ENCODE measurements around the gene TKT.

TKT gene

DNA sequence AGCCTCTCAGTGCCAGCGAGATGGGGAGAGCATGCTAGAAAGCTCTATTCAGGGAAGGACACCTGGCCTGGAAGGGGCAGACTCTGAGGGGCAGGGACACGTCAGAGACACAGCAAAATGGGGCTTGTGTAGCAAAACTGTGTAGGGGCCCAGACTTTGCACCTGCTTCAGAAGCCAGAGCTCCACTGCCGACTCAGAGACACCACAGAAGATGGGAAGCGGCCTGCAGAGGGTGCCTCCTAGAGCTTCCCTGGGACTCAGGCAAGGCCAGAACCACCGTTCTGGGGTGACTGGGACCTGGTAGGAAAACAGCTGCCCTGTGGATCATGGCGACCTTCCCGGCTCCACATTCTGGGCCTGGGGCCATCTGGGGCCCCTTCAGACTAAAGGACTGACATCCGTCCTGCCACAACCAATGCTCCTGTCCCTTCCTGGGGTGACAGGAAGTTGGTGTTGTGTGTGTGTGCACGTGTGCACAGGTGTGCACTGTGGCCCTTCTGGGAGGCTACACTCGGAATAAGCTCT, 17.4 kb upstream of the TKT start:
- H3K27ac ChIP-seq: no peak overlapping the region

DNA sequence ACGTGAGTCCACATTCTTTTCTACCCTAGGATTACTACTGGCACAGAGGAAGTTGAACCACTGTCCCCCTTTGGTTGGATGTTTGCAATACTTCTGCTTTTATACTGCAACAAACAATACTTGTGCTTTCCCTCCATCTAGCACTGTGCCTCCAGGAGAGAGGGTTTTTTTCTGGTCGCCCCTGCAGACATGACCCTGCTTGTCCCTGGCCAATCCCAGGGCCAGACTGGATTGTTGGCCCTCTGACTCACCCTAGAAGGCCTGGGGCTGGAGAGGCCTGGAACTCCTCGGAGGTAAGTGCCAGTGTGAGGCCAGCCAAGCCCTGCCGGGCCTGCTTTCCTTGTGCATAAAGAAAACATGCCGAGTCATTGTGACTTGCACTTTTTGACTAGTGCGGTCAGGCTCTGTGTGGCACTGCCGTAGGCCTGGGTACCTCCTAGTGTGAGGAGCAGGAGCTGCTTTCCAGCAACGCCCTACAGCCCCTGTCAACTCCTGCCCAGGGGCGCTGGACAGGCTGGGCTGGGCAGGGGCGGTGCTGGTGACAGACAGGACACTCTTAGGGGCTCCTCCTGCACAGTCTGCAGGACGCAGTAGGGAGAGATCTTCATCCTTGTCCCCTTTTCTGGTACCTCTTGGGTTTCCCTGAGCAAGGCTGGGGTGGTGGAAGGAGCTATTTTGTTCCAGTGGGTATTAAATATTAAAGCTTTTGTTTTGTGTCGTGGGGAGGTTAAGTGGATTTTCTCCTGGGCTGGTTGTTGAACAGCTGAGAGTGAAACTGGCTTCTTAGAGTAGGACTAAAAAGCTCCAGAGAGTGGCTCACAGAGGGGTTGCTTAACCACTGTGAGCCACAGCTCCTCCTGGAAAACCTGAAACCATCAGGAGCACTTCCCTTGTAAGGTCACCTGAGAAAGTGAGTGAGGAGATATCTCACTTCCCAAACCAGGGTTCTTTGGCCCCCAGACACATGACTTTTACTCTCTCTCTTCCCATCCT, 14.4 kb upstream of the TKT start:
- H3K27ac ChIP-seq: peak overlapping the region; percentile 81
- TF ChIP-seq ZFX (IDR thresholded peaks at IDR 0.05): peak; percentile 76
- TF ChIP-seq, protein P1, sequence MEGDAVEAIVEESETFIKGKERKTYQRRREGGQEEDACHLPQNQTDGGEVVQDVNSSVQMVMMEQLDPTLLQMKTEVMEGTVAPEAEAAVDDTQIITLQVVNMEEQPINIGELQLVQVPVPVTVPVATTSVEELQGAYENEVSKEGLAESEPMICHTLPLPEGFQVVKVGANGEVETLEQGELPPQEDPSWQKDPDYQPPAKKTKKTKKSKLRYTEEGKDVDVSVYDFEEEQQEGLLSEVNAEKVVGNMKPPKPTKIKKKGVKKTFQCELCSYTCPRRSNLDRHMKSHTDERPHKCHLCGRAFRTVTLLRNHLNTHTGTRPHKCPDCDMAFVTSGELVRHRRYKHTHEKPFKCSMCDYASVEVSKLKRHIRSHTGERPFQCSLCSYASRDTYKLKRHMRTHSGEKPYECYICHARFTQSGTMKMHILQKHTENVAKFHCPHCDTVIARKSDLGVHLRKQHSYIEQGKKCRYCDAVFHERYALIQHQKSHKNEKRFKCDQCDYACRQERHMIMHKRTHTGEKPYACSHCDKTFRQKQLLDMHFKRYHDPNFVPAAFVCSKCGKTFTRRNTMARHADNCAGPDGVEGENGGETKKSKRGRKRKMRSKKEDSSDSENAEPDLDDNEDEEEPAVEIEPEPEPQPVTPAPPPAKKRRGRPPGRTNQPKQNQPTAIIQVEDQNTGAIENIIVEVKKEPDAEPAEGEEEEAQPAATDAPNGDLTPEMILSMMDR (conservative IDR thresholded peaks at IDR 0.05): no peak

More for the DNA sequence above, 17.4 kb upstream of the TKT start:
- no peak for TF ChIP-seq ZFX (IDR thresholded peaks at IDR 0.05)
- TF ChIP-seq, protein P1 (conservative IDR thresholded peaks at IDR 0.05): no peak

DNA sequence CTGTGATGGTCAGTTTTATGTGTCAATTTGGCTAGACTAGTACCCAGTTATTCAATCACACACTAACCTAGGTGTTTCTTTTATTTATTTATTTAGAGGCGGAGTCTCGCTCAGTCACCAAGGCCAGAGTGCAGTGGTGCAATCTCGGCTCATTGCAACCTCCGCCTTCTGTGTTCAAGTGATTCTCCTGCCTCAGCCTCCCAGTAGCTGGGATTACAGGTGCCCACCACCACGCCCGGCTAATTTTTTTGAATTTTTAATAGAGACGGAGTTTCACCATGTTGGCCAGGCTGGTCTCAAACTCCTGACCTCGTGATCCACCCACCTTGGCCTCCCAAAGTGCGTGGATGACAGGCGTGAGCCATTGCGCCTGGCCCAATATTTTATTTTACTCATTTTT, 13.4 kb upstream of the TKT start:
- peak overlapping the region; percentile 81 for H3K27ac ChIP-seq

DNA sequence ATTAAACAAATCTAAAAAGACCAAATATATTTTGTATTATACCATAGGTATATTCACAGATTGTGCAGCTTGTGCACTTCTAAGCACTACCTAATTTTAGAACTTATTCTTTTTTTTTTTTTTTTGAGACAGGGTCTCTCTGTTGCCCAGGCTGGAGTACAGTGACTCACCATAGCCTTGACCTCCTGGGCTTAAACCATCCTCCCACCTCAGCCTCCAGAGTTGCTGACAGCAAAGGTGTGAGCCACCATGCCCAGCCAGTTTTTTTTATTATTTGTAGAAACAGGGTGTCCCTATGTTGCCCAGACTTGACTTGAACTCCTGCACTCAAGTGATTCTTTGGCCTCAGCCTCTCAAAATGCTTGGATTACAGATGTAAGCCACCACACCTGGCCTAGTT, 11.9 kb upstream of the TKT start:
- H3K27ac ChIP-seq: no peak overlapping the region
- TF ChIP-seq, protein P1 (conservative IDR thresholded peaks at IDR 0.05): no peak
- no peak for TF ChIP-seq ZFX (IDR thresholded peaks at IDR 0.05)

DNA sequence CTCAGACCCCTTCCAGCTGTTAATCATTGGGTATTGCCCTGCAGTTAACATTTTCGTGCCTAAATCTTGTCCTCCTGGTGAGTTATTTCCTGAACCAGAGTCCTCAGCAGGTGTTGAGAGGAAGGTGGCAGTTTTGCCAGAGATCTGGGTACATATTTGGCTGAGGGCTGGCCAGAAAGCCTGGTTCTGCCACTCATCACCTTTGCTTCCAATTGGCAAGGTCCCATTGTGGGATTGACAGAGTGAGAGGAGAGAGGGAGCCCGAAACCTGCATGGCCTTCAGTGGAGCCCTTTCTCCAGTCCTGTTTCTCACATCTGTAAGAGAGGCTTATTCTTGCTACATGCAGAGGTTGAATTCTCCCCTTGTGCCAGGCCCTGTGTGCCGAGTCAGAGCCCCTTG, 8.9 kb upstream of the TKT start:
- peak overlapping the region; percentile 39 for H3K27ac ChIP-seq
- TF ChIP-seq ZFX (IDR thresholded peaks at IDR 0.05): no peak
- TF ChIP-seq, protein P1 (conservative IDR thresholded peaks at IDR 0.05): no peak

DNA sequence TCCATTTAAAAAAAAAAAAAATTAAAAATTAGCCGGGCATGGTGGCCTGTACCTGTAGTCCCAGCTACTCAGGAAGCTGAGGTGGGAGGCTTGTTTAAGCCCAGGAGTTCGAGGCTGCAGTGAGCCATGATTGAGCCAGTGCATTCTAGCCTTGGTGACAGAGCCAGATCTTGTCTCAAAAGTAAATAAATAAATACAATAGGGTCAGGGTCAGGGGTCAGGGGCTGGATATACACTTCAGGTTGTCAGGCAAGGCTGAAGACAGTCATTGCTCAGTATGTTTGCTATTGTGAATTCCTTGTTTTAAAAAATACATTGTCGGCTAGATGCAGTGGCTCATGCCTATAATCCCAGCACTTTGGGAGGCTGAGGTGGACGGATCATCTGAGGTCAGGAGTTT, 8.1 kb upstream of the TKT start:
- H3K27ac ChIP-seq: peak overlapping the region; percentile 39
- TF ChIP-seq, protein P1 (conservative IDR thresholded peaks at IDR 0.05): no peak
- TF ChIP-seq ZFX (IDR thresholded peaks at IDR 0.05): no peak

DNA sequence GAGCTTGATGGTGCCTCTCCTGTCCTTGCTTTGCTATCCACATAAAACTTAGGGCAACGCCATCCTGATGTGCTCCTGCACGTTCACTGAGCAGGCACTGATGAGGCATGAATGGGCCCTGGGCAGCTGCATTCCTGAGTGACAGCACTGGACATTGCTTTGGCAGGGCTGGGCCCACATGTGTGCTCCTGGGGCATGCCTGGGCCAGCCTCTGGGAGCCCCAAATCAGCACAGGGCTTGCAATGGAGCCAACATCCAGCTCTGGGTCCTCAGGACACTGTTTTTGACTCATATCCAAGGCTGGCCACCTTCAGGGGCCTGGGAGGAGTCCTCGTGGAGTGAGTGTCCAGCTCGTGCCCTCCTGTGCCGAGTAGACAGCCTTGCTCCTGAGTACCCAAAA, 5.9 kb upstream of the TKT start:
- H3K27ac ChIP-seq: no peak overlapping the region
- TF ChIP-seq, protein P1 (conservative IDR thresholded peaks at IDR 0.05): no peak
- TF ChIP-seq ZFX (IDR thresholded peaks at IDR 0.05): no peak
